ENCODE measurements around the gene CHD8. TPM values are rescaled to one million over a fixed set of nuclear protein-coding genes. Genes with fewer than 3 reads are reported as not detected.

Gene CHD8
- total and polyA plus RNA-seq, 2 of the 13 experiments (the other 11 are each of a cell fraction or from before 2014, with no cell fraction given), result 35.1 to 79.6 TPM

DNA sequence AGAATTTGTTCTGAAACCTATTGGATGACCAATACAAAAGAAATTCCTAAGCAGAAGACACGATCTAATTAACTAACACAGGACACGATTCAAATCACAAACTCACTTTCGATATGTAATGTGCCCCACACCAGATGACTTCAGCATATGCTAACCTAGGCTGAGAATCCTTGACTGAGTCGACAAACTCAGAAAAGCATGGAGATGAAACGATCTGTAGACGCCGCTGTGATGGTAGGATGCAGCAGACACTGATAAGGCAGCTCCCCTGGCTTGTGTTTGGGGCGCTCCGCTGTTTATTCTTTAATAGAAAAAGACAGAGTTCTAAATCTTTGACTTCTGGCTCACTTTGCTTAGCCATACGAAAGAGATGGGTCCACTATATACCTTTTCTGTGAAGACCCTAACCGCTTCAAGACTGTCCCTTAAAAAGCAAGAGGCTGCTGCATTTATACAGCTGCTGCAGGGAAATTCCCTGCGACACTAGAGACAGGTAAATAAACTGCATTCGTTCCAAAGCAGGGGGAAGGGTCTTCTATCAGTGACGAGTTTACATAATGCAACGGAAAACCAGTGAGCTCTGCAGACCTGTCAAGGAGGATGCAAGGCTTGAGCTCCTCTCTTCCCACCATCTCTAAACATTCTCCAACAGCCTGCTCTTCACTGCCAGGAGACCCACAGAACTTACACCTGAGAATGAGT, 929 bp downstream of the CHD8 start (continued):
- TF ChIP-seq, protein P1, sequence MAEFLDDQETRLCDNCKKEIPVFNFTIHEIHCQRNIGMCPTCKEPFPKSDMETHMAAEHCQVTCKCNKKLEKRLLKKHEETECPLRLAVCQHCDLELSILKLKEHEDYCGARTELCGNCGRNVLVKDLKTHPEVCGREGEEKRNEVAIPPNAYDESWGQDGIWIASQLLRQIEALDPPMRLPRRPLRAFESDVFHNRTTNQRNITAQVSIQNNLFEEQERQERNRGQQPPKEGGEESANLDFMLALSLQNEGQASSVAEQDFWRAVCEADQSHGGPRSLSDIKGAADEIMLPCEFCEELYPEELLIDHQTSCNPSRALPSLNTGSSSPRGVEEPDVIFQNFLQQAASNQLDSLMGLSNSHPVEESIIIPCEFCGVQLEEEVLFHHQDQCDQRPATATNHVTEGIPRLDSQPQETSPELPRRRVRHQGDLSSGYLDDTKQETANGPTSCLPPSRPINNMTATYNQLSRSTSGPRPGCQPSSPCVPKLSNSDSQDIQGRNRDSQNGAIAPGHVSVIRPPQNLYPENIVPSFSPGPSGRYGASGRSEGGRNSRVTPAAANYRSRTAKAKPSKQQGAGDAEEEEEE (CRISPR knock-in tag; IDR thresholded peaks at IDR 0.05; ENCODE audit: borderline replicate concordance), result 0 out of 2 replicates have a peak, but pooled peaks have one; percentile 16
- 0 out of 2 replicates have a peak, but pooled peaks have one; percentile 18 for TF ChIP-seq KMT2A (CRISPR knock-in tag; IDR thresholded peaks at IDR 0.05)
- no peak for TF ChIP-seq ZNF430 (CRISPR knock-in tag; IDR thresholded peaks at IDR 0.05)
- TF ChIP-seq CHD4 (IDR thresholded peaks at IDR 0.05; ENCODE audit: borderline replicate concordance, low read length), result 0 out of 2 replicates have a peak, but pooled peaks have one; percentile 8

- no peak for TF ChIP-seq MIER2 (CRISPR knock-in tag; IDR thresholded peaks at IDR 0.05)
- Histone ChIP-seq H3K4me3 (replicated peaks in 1 of 3; ENCODE audit: insufficient read depth in 1 of 3, low read depth in 2 of 3, low read length in 3 of 3) (no peak overlapping the region), H2AFZ (ENCODE audit: low read length) (no peak overlapping the region), H3K4me1 (ENCODE audit: insufficient read depth, low read length) (peaks cover 51% of the 10 kb centered on the region), H3K36me3 (replicated peaks in 1 of 2; ENCODE audit: control insufficient read depth in 1 of 2, insufficient read depth in 2 of 2, low read length in 2 of 2) (peaks cover 0 to 1% of the 10 kb centered on the region in 2 experiments; a peak in 3 of 5 replicates), H3K27ac (ENCODE audit: extremely low read length, insufficient read depth, low read length) (no peak overlapping the region), H3K9ac (ENCODE audit: insufficient read depth, low read depth, low read length) (no peak overlapping the region), H3K79me2 (ENCODE audit: insufficient read depth, low read length) (peaks cover 88% of the 10 kb centered on the region), H3K9me3 (ENCODE audit: low read length) (no peaks in the 10 kb centered on the region), H4K20me1 (ENCODE audit: insufficient read depth, low read length) (peaks cover 5% of the 10 kb centered on the region), H3K4me2 (ENCODE audit: low read depth, low read length) (no peak overlapping the region), H3K27me3 (ENCODE audit: control insufficient read depth in 1 of 2, insufficient read depth in 2 of 2, low read length in 2 of 2) (no peaks in the 10 kb centered on the region)
- ChIA-PET POLR2A (interaction anchor here (1.2 to 2.9 kb wide), 2 partner anchors 8 to 12 kb away, joined by 3 to 18 read pairs; no protein-coding TSS in a partner anchor), CTCF (ENCODE audit: low intra/inter-chr PET ratio, low total read pairs) (no interaction called here)
- intact Hi-C loops (cut with micrococcal nuclease; ENCODE audit: unreplicated experiment) (no loop called here), in situ Hi-C loops (cut with HindIII; ENCODE audit: extremely low pct_ligation_motif_present, low pct_unique_long_range_greater_than_20kb) (no loop called here)
- FAIRE-seq (no peak), DNase-seq (ENCODE audit: low spot score) (no peak), ATAC-seq (no peak)
- 94% methylated on average over 1 of the region's 1 CpG for WGBS (ENCODE audit: low lambda C conversion rate)
- BruUV-seq (replicated peaks), result no TSS peak
Observed at GRCh38 chr14:21449899-21450216, 6.1 kb downstream of the CHD8 start.
